GM21390 (cell line): Measurements from ENCODE around the gene ODR4.
"Not testable (repeated sequence)": the region's sequence is repeated elsewhere in the genome, so short reads cannot be mapped to it uniquely, and the experiment has no call there.

Source experiments
- ATAC-seq: cut with Tn5 transposase; IDR thresholded peaks from one replicate; pipeline ENCODE4 v1.9.1; 2021; ENCODE audit not compliant: unreplicated experiment

The ODR4 gene

GRCh38 chr1:186375152-186375928 is at the start of gene ODR4, which contains the start of gene TPR:
Gene ODR4, plus strand, starts transcription at chr1:186375838. Its CDS starts 3,948 bp downstream, at chr1:186379786.
Gene TPR, minus strand, starts transcription at chr1:186375253. Its CDS starts 225 bp downstream, at chr1:186375028.
- ATAC-seq, result peak; percentile 86

GRCh38 chr1:186326009-186326408 is 49.6 kb upstream of the ODR4 start:
- ATAC-seq, result no peak

- no peak for ATAC-seq
Measured at GRCh38 chr1:186327331-186327730, 48.3 kb upstream of the ODR4 start.

GRCh38 chr1:186330758-186331157 is 44.9 kb upstream of the ODR4 start:
- no peak for ATAC-seq

- ATAC-seq, result no peak
Measured at GRCh38 chr1:186337554-186337953, 38.1 kb upstream of the ODR4 start.

- ATAC-seq, result no peak
Measured at GRCh38 chr1:186340772-186341171, 34.9 kb upstream of the ODR4 start.

GRCh38 chr1:186347837-186348691 is 27.6 kb upstream of the ODR4 start:
- not testable (repeated sequence) for ATAC-seq

- peak; percentile 30 for ATAC-seq
Measured at GRCh38 chr1:186374303-186375151, 1.1 kb upstream of the ODR4 start.

- ATAC-seq, result no peak
Measured at GRCh38 chr1:186375929-186376319, 286 bp downstream of the ODR4 start.

GRCh38 chr1:186386725-186387383 is 11.2 kb downstream of the ODR4 start:
- ATAC-seq, result no peak

- ATAC-seq, result no peak
Measured at GRCh38 chr1:186390925-186391324, 15.3 kb downstream of the ODR4 start.

GRCh38 chr1:186391841-186392240 is 16.2 kb downstream of the ODR4 start:
- no peak for ATAC-seq

GRCh38 chr1:186392711-186393110 is 17.1 kb downstream of the ODR4 start:
- not testable (repeated sequence) for ATAC-seq

- ATAC-seq, result not testable (repeated sequence)
Measured at GRCh38 chr1:186401446-186401845, 25.8 kb downstream of the ODR4 start.

- ATAC-seq, result no peak
Measured at GRCh38 chr1:186403632-186404031, 28.0 kb downstream of the ODR4 start.

GRCh38 chr1:186404454-186405051 is 28.9 kb downstream of the ODR4 start:
- no peak for ATAC-seq

GRCh38 chr1:186409091-186409490 is 33.5 kb downstream of the ODR4 start:
- ATAC-seq, result peak; percentile 67

- ATAC-seq, result no peak
Measured at GRCh38 chr1:186413319-186413718, 37.7 kb downstream of the ODR4 start.

- ATAC-seq, result no peak
Measured at GRCh38 chr1:186418503-186418902, 42.9 kb downstream of the ODR4 start.

- no peak for ATAC-seq
Measured at GRCh38 chr1:186420311-186420710, 44.7 kb downstream of the ODR4 start.
